Keratinocyte (primary cell): ENCODE measurements around the gene ATM. TPM values are rescaled to one million over a fixed set of nuclear protein-coding genes. Genes with fewer than 3 reads are reported as not detected.
"Not testable (repeated sequence)": the region's sequence is repeated elsewhere in the genome, so short reads cannot be mapped to it uniquely, and the experiment has no call there.

Experiments used
- DNase-seq: peaks from one replicate; pipeline ENCODE4 v3.0.0-alpha.2; 2011; ENCODE audit warnings: low read depth, missing footprints, low spot score
- FAIRE-seq: peaks from 2 replicates; lab custom pipeline; 2011; peaks lifted over from hg19 to GRCh38; lab: Jason Lieb, UNC
- H2AFZ ChIP-seq: 2 replicates; pipeline ENCODE4 v1.6.0; 2012; ENCODE audit warnings: low read length, control low read depth, inconsistent platforms; ENCODE audit not compliant: control insufficient read depth
- H3K27ac ChIP-seq: 2 replicates; pipeline ENCODE4 v1.5.1; 2011; ENCODE audit warnings: low read length; ENCODE audit not compliant: control insufficient read depth, insufficient read depth
- H3K27me3 ChIP-seq: 3 replicates; pipeline ENCODE4 v1.6.0; 2011; ENCODE audit warnings: low read length; ENCODE audit not compliant: control insufficient read depth, insufficient read depth; ENCODE audit errors: extremely low read depth
- H3K36me3 ChIP-seq, 2 experiments: 2 replicates in 1 of 2; 3 replicates in 1 of 2; pipeline ENCODE4 v1.5.1; 2011; ENCODE audit warnings: low read length in 2 of 2, mild to moderate bottlenecking in 1 of 2; ENCODE audit not compliant: control insufficient read depth in 2 of 2, insufficient read depth in 2 of 2; ENCODE audit errors: extremely low read depth in 1 of 2
- H3K4me1 ChIP-seq: 3 replicates; pipeline ENCODE4 v1.5.1; 2011; ENCODE audit warnings: low read length; ENCODE audit not compliant: control insufficient read depth, insufficient read depth; ENCODE audit errors: extremely low read depth
- H3K4me2 ChIP-seq: 3 replicates; pipeline ENCODE4 v1.6.0; 2011; ENCODE audit warnings: low read depth, low read length; ENCODE audit not compliant: control insufficient read depth, insufficient read depth; ENCODE audit errors: extremely low read depth
- H3K4me3 ChIP-seq, 3 experiments: fragments of 200-600 bp in 1 of 3; sonication (generic) in 1 of 3; 2 replicates in 2 of 3; 3 replicates in 1 of 3; pipeline ENCODE4 v1.5.1; 2011 to 2016; ENCODE audit warnings: low read length in 3 of 3, mild to moderate bottlenecking in 3 of 3, control low read depth in 2 of 3, inconsistent platforms in 1 of 3, low read depth in 1 of 3, mixed read lengths in 1 of 3, mixed run types in 1 of 3, moderate library complexity in 1 of 3; ENCODE audit not compliant: control insufficient read depth in 2 of 3, insufficient read depth in 2 of 3; ENCODE audit errors: extremely low read depth in 1 of 3
- H3K79me2 ChIP-seq: 2 replicates; pipeline ENCODE4 v1.6.0; 2012; ENCODE audit warnings: low read length; ENCODE audit not compliant: control insufficient read depth, insufficient read depth
- H3K9ac ChIP-seq: 3 replicates; pipeline ENCODE4 v1.6.0; 2011; ENCODE audit warnings: low read length; ENCODE audit not compliant: control insufficient read depth, insufficient read depth; ENCODE audit errors: extremely low read depth
- H3K9me1 ChIP-seq: 3 replicates; pipeline ENCODE4 v1.6.0; 2011; ENCODE audit warnings: low read length; ENCODE audit not compliant: control insufficient read depth, insufficient read depth; ENCODE audit errors: extremely low read depth
- H3K9me3 ChIP-seq: 2 replicates; pipeline ENCODE4 v1.5.1; 2012; ENCODE audit warnings: low read depth, low read length; ENCODE audit not compliant: control insufficient read depth
- H4K20me1 ChIP-seq: 3 replicates; pipeline ENCODE4 v1.6.0; 2011; ENCODE audit warnings: low read length; ENCODE audit not compliant: control insufficient read depth, insufficient read depth; ENCODE audit errors: extremely low read depth
- EZH2 ChIP-seq: IDR thresholded peaks from one replicate; pipeline ENCODE4 v1.6.1; 2012; ENCODE audit warnings: inconsistent platforms, mild to moderate bottlenecking, low read length, moderate library complexity
- dilution Hi-C: fragments of 300-500 bp; cut with MboI; formaldehyde crosslinking; loops from one replicate; pipeline ENCODE4 v1.7.0; 2020; ENCODE audit warnings: low sequenced_read_pairs; ENCODE audit not compliant: extremely low pct_ligation_motif_present
- polyA plus RNA-seq, 5 experiments: library from polyadenylated mRNA; depleted of rRNA in 3 of 5; stranded (reverse) in 3 of 5; stranded (forward) in 1 of 5; unstranded in 1 of 5; fragments of >200 nt; gene quantifications; 1 replicate in 1 of 5; 2 replicates in 3 of 5; 3 replicates in 1 of 5; pipeline versions ENCODE4 v1.2.1 to v1.2.3, GENCODE V29; 2011 to 2012; ENCODE audit warnings: missing spikeins in 2 of 5, low read depth in 1 of 5, low replicate concordance in 1 of 5
- TF ChIP-seq, protein P1 (sequence below), 3 experiments: IDR thresholded peaks in 1 of 3; conservative IDR thresholded peaks in 1 of 3; optimal IDR thresholded peaks in 1 of 3; 2 replicates in 2 of 3; 3 replicates in 1 of 3; pipeline versions ENCODE3 to v1.5.1; 2011; ENCODE audit warnings: low read length in 3 of 3, mild to moderate bottlenecking in 3 of 3, moderate library complexity in 2 of 3, control low read depth in 1 of 3, inconsistent platforms in 1 of 3; ENCODE audit not compliant: insufficient read depth in 2 of 3; ENCODE audit errors: extremely low read depth in 1 of 3

Gene ATM
- polyA plus RNA-seq, 1 donor (not counting 4 experiments of a cell fraction or from before 2014, with no cell fraction given) = 28.5 TPM

DNA sequence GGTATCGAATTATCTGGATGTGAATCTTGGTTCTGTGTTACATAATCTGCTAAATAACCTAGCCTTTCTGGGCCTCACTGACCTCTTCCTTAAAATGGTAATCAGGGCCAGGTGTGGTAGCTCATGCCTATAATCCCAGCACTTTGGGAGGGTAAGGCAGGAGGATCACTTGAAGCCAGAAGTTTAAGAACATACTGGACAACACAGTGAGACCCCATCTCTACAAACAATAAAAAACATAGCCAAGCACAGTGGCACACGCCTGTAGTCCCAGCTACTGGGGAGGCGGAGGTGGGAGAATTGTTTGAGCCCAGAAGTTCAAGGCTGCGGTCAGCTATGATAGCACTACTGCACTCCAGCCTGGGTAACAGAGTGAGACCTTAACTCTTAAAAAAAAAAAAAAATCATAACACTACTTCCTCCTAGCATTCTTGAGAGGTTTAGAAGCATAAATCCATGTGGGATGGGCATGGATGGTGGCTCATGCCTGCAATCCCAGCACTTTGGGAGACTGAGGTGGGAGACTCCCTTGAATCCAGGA is 171.9 kb downstream of the ATM start:
- Histone ChIP-seq H3K9me3 (no peaks in the 10 kb centered on the region), H3K79me2 (no peaks in the 10 kb centered on the region), H2AFZ (no peak overlapping the region), H3K4me1 (no peaks in the 10 kb centered on the region), H3K36me3 (no peaks in the 10 kb centered on the region), H3K4me2 (no peak overlapping the region), H3K27ac (no peak overlapping the region), H4K20me1 (no peaks in the 10 kb centered on the region), H3K4me3 (no peak overlapping the region), H3K9ac (no peak overlapping the region), H3K27me3 (no peaks in the 10 kb centered on the region), H3K9me1 (no peaks in the 10 kb centered on the region)
- FAIRE-seq = no peak
- no peak for DNase-seq
- no peak for TF ChIP-seq EZH2
- TF ChIP-seq, protein P1, sequence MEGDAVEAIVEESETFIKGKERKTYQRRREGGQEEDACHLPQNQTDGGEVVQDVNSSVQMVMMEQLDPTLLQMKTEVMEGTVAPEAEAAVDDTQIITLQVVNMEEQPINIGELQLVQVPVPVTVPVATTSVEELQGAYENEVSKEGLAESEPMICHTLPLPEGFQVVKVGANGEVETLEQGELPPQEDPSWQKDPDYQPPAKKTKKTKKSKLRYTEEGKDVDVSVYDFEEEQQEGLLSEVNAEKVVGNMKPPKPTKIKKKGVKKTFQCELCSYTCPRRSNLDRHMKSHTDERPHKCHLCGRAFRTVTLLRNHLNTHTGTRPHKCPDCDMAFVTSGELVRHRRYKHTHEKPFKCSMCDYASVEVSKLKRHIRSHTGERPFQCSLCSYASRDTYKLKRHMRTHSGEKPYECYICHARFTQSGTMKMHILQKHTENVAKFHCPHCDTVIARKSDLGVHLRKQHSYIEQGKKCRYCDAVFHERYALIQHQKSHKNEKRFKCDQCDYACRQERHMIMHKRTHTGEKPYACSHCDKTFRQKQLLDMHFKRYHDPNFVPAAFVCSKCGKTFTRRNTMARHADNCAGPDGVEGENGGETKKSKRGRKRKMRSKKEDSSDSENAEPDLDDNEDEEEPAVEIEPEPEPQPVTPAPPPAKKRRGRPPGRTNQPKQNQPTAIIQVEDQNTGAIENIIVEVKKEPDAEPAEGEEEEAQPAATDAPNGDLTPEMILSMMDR (optimal IDR thresholded peaks at IDR 0.05 in 1 of 3, IDR thresholded peaks at IDR 0.05 in 1 of 3, conservative IDR thresholded peaks at IDR 0.05 in 1 of 3; ENCODE audit: extremely low read depth in 1 of 3, insufficient read depth in 2 of 3, low read length in 3 of 3) = no peak
- dilution Hi-C loops = no loop called here

DNA sequence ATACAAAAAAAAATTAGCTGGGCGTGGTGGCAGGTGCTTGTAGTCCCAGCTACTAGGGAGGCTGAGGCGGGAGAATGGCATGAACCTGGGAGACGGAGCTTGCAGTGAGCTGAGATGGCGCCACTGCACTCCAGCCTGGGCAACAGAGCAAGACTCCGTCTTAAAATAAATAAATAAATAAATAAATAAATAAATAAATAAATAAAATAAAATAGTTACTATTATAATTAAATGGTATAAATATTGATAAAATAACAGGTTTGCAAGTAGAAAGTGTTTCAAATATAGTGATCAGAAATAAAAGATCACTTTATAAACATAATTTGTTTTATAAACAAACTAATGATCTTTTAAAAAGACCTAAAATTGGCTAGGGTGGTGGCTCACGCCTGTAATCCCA is 173.8 kb downstream of the ATM start:
- DNase-seq, H3K4me1 ChIP-seq, H3K79me2 ChIP-seq, H3K27ac ChIP-seq, dilution Hi-C loops, H3K36me3 ChIP-seq, H3K9me3 ChIP-seq, H3K9ac ChIP-seq, H3K4me2 ChIP-seq, H3K4me3 ChIP-seq, H2AFZ ChIP-seq, H3K27me3 ChIP-seq, H4K20me1 ChIP-seq, FAIRE-seq, H3K9me1 ChIP-seq: not testable (repeated sequence)

DNA sequence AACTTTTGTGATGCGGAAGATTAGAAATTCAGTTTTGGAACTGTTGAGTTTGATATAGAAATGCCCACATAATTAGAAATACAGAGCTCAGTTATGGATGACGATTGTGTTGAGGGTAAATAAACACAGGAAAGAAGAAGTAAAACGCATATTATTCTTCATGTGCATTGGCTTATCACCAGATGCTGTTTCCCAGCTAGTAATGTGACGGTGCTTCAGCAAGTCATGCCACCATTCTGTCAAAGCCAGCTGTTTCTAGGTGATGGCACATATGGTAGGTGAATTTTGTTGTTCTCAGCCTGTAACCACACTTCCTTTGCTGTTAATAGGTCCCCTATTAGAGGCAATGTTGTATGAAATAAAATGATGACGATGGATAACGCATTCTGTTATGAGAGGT is 175.6 kb downstream of the ATM start:
- Histone ChIP-seq H3K27ac (no peak overlapping the region), H3K9me3 (no peaks in the 10 kb centered on the region), H3K9me1 (no peaks in the 10 kb centered on the region), H3K79me2 (no peaks in the 10 kb centered on the region), H3K9ac (no peak overlapping the region), H3K27me3 (no peaks in the 10 kb centered on the region), H3K36me3 (no peaks in the 10 kb centered on the region), H3K4me3 (no peak overlapping the region), H3K4me2 (no peak overlapping the region), H4K20me1 (no peaks in the 10 kb centered on the region), H2AFZ (no peak overlapping the region), H3K4me1 (no peaks in the 10 kb centered on the region)
- no peak for DNase-seq
- dilution Hi-C loops = no loop called here
- TF ChIP-seq EZH2 = no peak
- TF ChIP-seq, protein P1 (optimal IDR thresholded peaks at IDR 0.05 in 1 of 3, IDR thresholded peaks at IDR 0.05 in 1 of 3, conservative IDR thresholded peaks at IDR 0.05 in 1 of 3; ENCODE audit: extremely low read depth in 1 of 3, insufficient read depth in 2 of 3, low read length in 3 of 3) = no peak
- FAIRE-seq = no peak
